Omental fat pad (tissue), 4 donors: ENCODE measurements around the gene IL24. TPM values are rescaled to one million over a fixed set of nuclear protein-coding genes. Genes with fewer than 3 reads are reported as not detected.

ENCODE experiments used
- ATAC-seq: fragments of 150-250 bp; one replicate; pipeline ENCODE4 v1.9.1; 2016; ENCODE audit warnings: mild to moderate bottlenecking, moderate library complexity; ENCODE audit not compliant: low FRiP score
- DNase-seq: peaks from one replicate; pipeline ENCODE4 v3.0.0-alpha.2; 2019; ENCODE audit warnings: low spot score
- CTCF ChIP-seq, 3 donors: fragments of 450-650 bp; IDR thresholded peaks; one replicate each; pipeline ENCODE4 v1.5.1; 2016 to 2017; ENCODE audit warnings: antibody characterized with exemption in 3 of 3, mild to moderate bottlenecking in 3 of 3, moderate library complexity in 2 of 3
- total RNA-seq, 4 donors: library from RNA; depleted of rRNA; stranded (reverse); fragments of >200 nt; gene quantifications; one replicate each; pipeline ENCODE4 v1.1.0, GENCODE V29; 2016

Gene IL24
- total RNA-seq, 4 donors from 2014 or later = 5.1 to 65.1 TPM; not detected in 2

- ATAC-seq (no peak), DNase-seq (no peak)
- no peak for TF ChIP-seq CTCF (IDR thresholded peaks at IDR 0.05)
These were observed 9.5 kb upstream of the IL24 start for GRCh38 chr1:206887701-206888100.

GRCh38 chr1:206890125-206891060 lies 6.8 kb upstream of the IL24 start:
- ATAC-seq = peak; percentile 89
- DNase-seq = no peak
- TF ChIP-seq CTCF (IDR thresholded peaks at IDR 0.05) = no peak

GRCh38 chr1:206891412-206891811 lies 5.8 kb upstream of the IL24 start:
- no peak for TF ChIP-seq CTCF (IDR thresholded peaks at IDR 0.05)
- ATAC-seq (no peak), DNase-seq (no peak)

GRCh38 chr1:206892351-206892984 lies 4.8 kb upstream of the IL24 start:
- TF ChIP-seq CTCF (IDR thresholded peaks at IDR 0.05) = no peak
- ATAC-seq (peak; percentile 31), DNase-seq (no peak)

GRCh38 chr1:206893380-206893779 lies 3.9 kb upstream of the IL24 start:
- no peak for DNase-seq
- no peak for TF ChIP-seq CTCF (IDR thresholded peaks at IDR 0.05)
- no peak for ATAC-seq

GRCh38 chr1:206895325-206895724 lies 1.9 kb upstream of the IL24 start:
- ATAC-seq = no peak
- no peak for DNase-seq
- no peak for TF ChIP-seq CTCF (IDR thresholded peaks at IDR 0.05)
